Gastrocnemius medialis (tissue), 4 donors: ENCODE results near the gene ALDOA. TPM values are rescaled to one million over a fixed set of nuclear protein-coding genes. Genes with fewer than 3 reads are reported as not detected.
A peak's percentile ranks its signal among the peaks of the same experiment; 100 is the strongest.
"Not testable (repeated sequence)": the region's sequence is repeated elsewhere in the genome, so short reads cannot be mapped to it uniquely, and the experiment has no call there.

Source experiments
- ATAC-seq, 2 donors: fragments of 150-250 bp; one replicate each; pipeline ENCODE4 v1.9.1; 2016
- DNase-seq, 2 donors: peaks; one replicate each; pipeline ENCODE4 v3.0.0-alpha.2; 2019
- H3K27ac ChIP-seq, 4 donors: fragments of 200-600 bp; sonication (generic); 1 replicate in 1 of 4; 2 replicates in 3 of 4; pipeline ENCODE4 v1.5.1; 2016 to 2018; ENCODE audit warnings: mild to moderate bottlenecking in 2 of 4, moderate library complexity in 1 of 4
- H3K27me3 ChIP-seq, 3 donors: fragments of 200-600 bp; sonication (generic) in 2 of 3; 1 replicate in 1 of 3; 2 replicates in 2 of 3; pipeline versions ENCODE4 v1.5.1 to v1.6.0; 2016 to 2019; ENCODE audit warnings: mild to moderate bottlenecking in 1 of 3, moderate library complexity in 1 of 3
- H3K36me3 ChIP-seq, 2 donors: fragments of 200-600 bp; sonication (generic) in 1 of 2; one replicate each; pipeline ENCODE4 v1.5.1; 2017 to 2018
- H3K4me1 ChIP-seq, 2 donors: fragments of 200-600 bp; sonication (generic) in 1 of 2; one replicate each; pipeline ENCODE4 v1.5.1; 2016 to 2017; ENCODE audit warnings: mild to moderate bottlenecking in 2 of 2
- H3K4me3 ChIP-seq, 4 donors: fragments of 200-600 bp; sonication (generic) in 3 of 4; 1 replicate in 1 of 4; 2 replicates in 3 of 4; pipeline ENCODE4 v1.5.1; 2016 to 2019; ENCODE audit warnings: mild to moderate bottlenecking in 2 of 4
- H3K9me3 ChIP-seq, 3 donors: fragments of 200-600 bp; sonication (generic) in 2 of 3; 1 replicate in 1 of 3; 2 replicates in 2 of 3; pipeline ENCODE4 v1.5.1; 2016 to 2019
- CTCF ChIP-seq, 5 experiments: fragments of 450-650 bp in 3 of 5; fragments of 200-600 bp in 2 of 5; sonication (generic) in 2 of 5; IDR thresholded peaks in 4 of 5; conservative IDR thresholded peaks in 1 of 5; 1 replicate in 4 of 5; 2 replicates in 1 of 5; pipeline ENCODE4 v1.5.1; 2016 to 2019; ENCODE audit warnings: antibody characterized with exemption in 5 of 5, mild to moderate bottlenecking in 3 of 5, moderate library complexity in 3 of 5
- POLR2A ChIP-seq, 2 donors: fragments of 450-650 bp; IDR thresholded peaks; one replicate each; pipeline ENCODE4 v1.6.1; 2017; ENCODE audit warnings: antibody characterized with exemption in 2 of 2, mild to moderate bottlenecking in 2 of 2, moderate library complexity in 2 of 2
- in situ Hi-C, 4 donors: fragments of 200-750 bp; cut with MboI; loops; one replicate each; pipeline versions ENCODE4 v1.15.0 to v1.8.0; 2017; ENCODE audit warnings: low sequenced_read_pairs in 4 of 4
- intact Hi-C: fragments of 100-400 bp; cut with DNase I; formaldehyde crosslinking; loops from one replicate; pipeline ENCODE4 v1.15.1; 2023; ENCODE audit warnings: low total_unique reads
- total RNA-seq, 4 donors: library from RNA; depleted of rRNA; stranded (reverse); fragments of >200 nt; gene quantifications; one replicate each; pipeline versions ENCODE4 v1.1.0 to v1.2.3, GENCODE V29; 2016

Gene ALDOA
- total RNA-seq: over 10,000 TPM in 1 of 4 donors, 1,000 to 10,000 TPM in 3; 6,096 to 10,805 (median 7,093) TPM

DNA sequence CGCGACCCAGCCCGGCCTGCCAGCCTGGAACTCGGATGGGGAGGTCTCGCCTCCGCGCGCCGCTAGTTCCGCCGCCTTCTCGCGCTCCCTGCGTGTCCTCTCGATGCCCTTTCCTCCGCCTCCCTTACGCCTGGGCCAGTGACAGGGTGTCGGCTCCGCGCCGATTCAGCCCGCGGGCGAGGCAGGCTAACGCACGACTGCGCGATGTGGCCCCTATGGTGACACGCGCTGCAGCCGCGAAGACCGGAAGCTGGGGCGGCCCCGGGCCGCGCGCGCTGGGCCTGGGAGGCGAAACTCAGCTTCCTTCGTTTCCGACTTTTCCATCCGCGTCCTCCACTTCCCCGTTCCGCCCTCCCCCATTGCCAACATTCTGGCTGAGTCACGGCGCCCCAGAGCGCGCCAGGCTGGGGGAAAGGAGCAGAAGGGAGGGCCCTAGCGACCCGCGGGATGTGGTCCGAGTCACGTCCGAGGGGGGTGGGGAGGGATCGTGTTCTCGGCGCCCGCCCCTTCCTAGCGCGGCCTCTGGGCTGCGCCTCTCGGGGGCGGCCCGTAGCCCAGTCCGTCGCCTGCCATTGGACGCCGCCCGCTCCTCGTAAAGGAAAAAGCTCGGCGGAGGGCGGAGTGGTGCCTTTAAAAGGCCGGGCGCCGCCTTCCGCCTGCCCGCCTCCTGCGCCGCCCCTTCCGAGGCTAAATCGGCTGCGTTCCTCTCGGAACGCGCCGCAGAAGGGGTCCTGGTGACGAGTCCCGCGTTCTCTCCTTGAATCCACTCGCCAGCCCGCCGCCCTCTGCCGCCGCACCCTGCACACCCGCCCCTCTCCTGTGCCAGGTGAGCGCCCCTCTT, at the start of gene ALDOA:
Gene ALDOA (plus strand): TSS at position 659 of the 841 bp plus-strand sequence. CDS start 1,138 bp downstream, outside the sequence.
- Histone ChIP-seq H3K9me3 (no peaks in the 10 kb centered on the region), H3K4me3 (peak within 1 kb of the TSS; percentile 75 to 91 (median 85)), H3K27ac (peak within 1 kb of the TSS; percentile 97 to 100 (median 100)), H3K36me3 (peaks cover 0 to 38% of the 10 kb centered on the region in 2 donors), H3K27me3 (no peaks in the 10 kb centered on the region), H3K4me1 (peaks cover 70 to 76% of the 10 kb centered on the region in 2 donors)
- intact Hi-C loops (loop anchor here (1.0 to 10.0 kb wide), 5 partner anchors 31 to 1527 kb away; partner anchors contain the start of genes MAPK3, NUPR1 and YPEL3), in situ Hi-C loops (loop anchor here in 2 of 4 donors (25.0 kb wide), 2 partner anchors 297 to 347 kb away; partner anchors contain the start of genes CD2BP2 (in 1 of the 2), MYL11 (in 1 of the 2), TBC1D10B (in 1 of the 2) and ZNF771 (in 1 of the 2))
- ATAC-seq (peak; percentile 56 to 67), DNase-seq (peak; percentile 97 to 98)
- peak in 1 of 5 experiments; percentile 8 for TF ChIP-seq CTCF (IDR thresholded peaks at IDR 0.05 in 4 of 5, conservative IDR thresholded peaks at IDR 0.05 in 1 of 5)
- peak; percentile 99 for TF ChIP-seq POLR2A (IDR thresholded peaks at IDR 0.05)

GRCh38 chr16:30016555-30017276, 48.8 kb upstream of the ALDOA start:
- DNase-seq (no peak), ATAC-seq (no peak)
- H3K4me3 ChIP-seq: no peak overlapping the region
- no peak overlapping the region for H3K27ac ChIP-seq
- peaks cover 0 to 5% of the 10 kb centered on the region in 2 donors for H3K4me1 ChIP-seq
- peaks cover 7 to 13% (median 9%) of the 10 kb centered on the region in 3 donors for H3K27me3 ChIP-seq
- in situ Hi-C loops (loop anchor here in 1 of 4 donors (25.0 kb wide), 1 partner anchor 329 kb away; the partner anchor contains the start of gene QPRT), intact Hi-C loops (no loop called here)
- no peaks in the 10 kb centered on the region for H3K36me3 ChIP-seq
- TF ChIP-seq CTCF (IDR thresholded peaks at IDR 0.05 in 4 of 5, conservative IDR thresholded peaks at IDR 0.05 in 1 of 5) (no peak), POLR2A (IDR thresholded peaks at IDR 0.05) (no peak)
- no peaks in the 10 kb centered on the region for H3K9me3 ChIP-seq

DNA sequence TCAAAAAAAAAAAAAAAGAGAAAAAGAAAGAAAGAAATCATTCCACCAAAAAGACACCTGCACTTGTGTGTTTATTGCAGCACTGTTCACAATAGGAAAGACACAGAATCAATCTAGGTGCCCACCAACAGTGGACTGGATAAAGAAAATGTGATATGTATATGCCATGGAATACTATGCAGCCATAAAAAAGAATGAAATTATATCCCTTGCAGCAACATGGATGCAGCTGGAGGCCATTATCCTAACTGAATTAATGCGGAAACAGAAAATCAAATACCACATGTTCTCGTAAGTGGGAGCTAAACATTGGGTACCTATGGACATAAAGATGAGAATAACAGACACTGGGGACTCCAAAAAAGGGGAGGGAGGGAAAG, 48.3 kb upstream of the ALDOA start:
- Histone ChIP-seq H3K36me3 (no peaks in the 10 kb centered on the region), H3K9me3 (no peaks in the 10 kb centered on the region), H3K27ac (no peak overlapping the region), H3K27me3 (peaks cover 2 to 7% (median 3%) of the 10 kb centered on the region in 3 donors), H3K4me3 (no peak overlapping the region), H3K4me1 (peaks cover 0 to 5% of the 10 kb centered on the region in 2 donors)
- intact Hi-C loops (no loop called here), in situ Hi-C loops (loop anchor here in 1 of 4 donors (25.0 kb wide), 1 partner anchor 330 kb away; the partner anchor contains the start of gene QPRT)
- DNase-seq (no peak), ATAC-seq (no peak)
- TF ChIP-seq POLR2A (IDR thresholded peaks at IDR 0.05) (no peak), CTCF (IDR thresholded peaks at IDR 0.05 in 4 of 5, conservative IDR thresholded peaks at IDR 0.05 in 1 of 5) (no peak)

DNA sequence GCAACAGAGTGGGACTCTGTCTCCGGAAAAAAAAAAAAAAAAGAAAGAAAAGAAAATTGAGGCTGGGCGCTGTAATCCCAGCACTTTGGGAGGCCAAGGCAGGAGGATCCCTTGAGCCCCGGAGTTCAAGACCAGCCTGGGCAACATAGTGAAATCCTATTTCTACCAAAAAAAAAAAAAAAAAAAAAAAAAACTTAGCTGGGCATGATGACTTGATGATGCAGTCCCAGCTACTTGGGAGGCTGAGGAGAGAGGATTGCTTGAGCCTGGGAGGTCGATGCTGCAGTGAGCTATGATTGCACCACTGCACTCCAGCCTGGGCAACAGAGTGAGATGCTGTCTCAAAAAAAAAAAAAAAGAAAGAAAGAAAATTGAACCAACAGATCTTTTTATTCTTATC, 47.6 kb upstream of the ALDOA start:
- H3K4me3 ChIP-seq, H3K9me3 ChIP-seq, H3K27me3 ChIP-seq, H3K27ac ChIP-seq, H3K36me3 ChIP-seq, intact Hi-C loops, H3K4me1 ChIP-seq, ATAC-seq, DNase-seq: not testable (repeated sequence)
- in situ Hi-C loops: loop anchor here in 1 of 4 donors (25.0 kb wide), 1 partner anchor 331 kb away; the partner anchor contains the start of gene QPRT
